ENCODE results near the gene EPHA10.
A peak's percentile ranks its signal among the peaks of the same experiment; 100 is the strongest.
"Not testable (repeated sequence)": the region's sequence is repeated elsewhere in the genome, so short reads cannot be mapped to it uniquely, and the experiment has no call there.

EPHA10 gene

GRCh38 chr1:37697090-37697489, 67.8 kb downstream of the EPHA10 start:
- peaks cover 9% of the 10 kb centered on the region for H3K36me3 ChIP-seq (ENCODE audit: control insufficient read depth, insufficient read depth, low read length)
- H3K9me3 ChIP-seq (ENCODE audit: control insufficient read depth, insufficient read depth, low read length) = no peaks in the 10 kb centered on the region

GRCh38 chr1:37692834-37693175, 72.1 kb downstream of the EPHA10 start:
- Histone ChIP-seq H3K27me3 (ENCODE audit: control insufficient read depth, insufficient read depth, low read length) (peaks cover 4% of the 10 kb centered on the region), H3K36me3 (ENCODE audit: control insufficient read depth, insufficient read depth, low read length) (no peaks in the 10 kb centered on the region), H3K4me1 (ENCODE audit: control insufficient read depth, insufficient read depth, low read length) (peaks cover 4% of the 10 kb centered on the region), H3K4me3 (ENCODE audit: low read depth, low read length) (peak overlapping the region; percentile 96), H3K9ac (ENCODE audit: low read depth, low read length) (peak overlapping the region; percentile 96), H3K9me3 (ENCODE audit: control insufficient read depth, insufficient read depth, low read length) (no peaks in the 10 kb centered on the region)

More at GRCh38 chr1:37697090-37697489, 67.8 kb downstream of the EPHA10 start:
- H3K27me3 ChIP-seq (ENCODE audit: control insufficient read depth, insufficient read depth, low read length) = no peaks in the 10 kb centered on the region
- H3K4me3 ChIP-seq (ENCODE audit: low read depth, low read length) = no peak overlapping the region
- H3K9ac ChIP-seq (ENCODE audit: low read depth, low read length) = no peak overlapping the region
- H3K4me1 ChIP-seq (ENCODE audit: control insufficient read depth, insufficient read depth, low read length) = no peaks in the 10 kb centered on the region

- no peaks in the 10 kb centered on the region for H3K36me3 ChIP-seq (ENCODE audit: control insufficient read depth, insufficient read depth, low read length)
- no peaks in the 10 kb centered on the region for H3K9me3 ChIP-seq (ENCODE audit: control insufficient read depth, insufficient read depth, low read length)
- peaks cover 4% of the 10 kb centered on the region for H3K27me3 ChIP-seq (ENCODE audit: control insufficient read depth, insufficient read depth, low read length)
- peak within 1 kb of the TSS; percentile 96 for H3K4me3 ChIP-seq (ENCODE audit: low read depth, low read length)
- peaks cover 4% of the 10 kb centered on the region for H3K4me1 ChIP-seq (ENCODE audit: control insufficient read depth, insufficient read depth, low read length)
- H3K9ac ChIP-seq (ENCODE audit: low read depth, low read length) = peak within 1 kb of the TSS; percentile 96
These were observed 72.7 kb downstream of the EPHA10 start, which contains the start of gene CDCA8 for GRCh38 chr1:37692078-37692833. CDCA8 (plus strand) TSS chr1:37692516; CDS start chr1:37692691, 175 bp downstream.

- Histone ChIP-seq H3K4me1 (ENCODE audit: control insufficient read depth, insufficient read depth, low read length) (peaks cover 4% of the 10 kb centered on the region), H3K4me3 (ENCODE audit: low read depth, low read length) (peak overlapping the region; percentile 93), H3K9me3 (ENCODE audit: control insufficient read depth, insufficient read depth, low read length) (no peaks in the 10 kb centered on the region), H3K36me3 (ENCODE audit: control insufficient read depth, insufficient read depth, low read length) (peaks cover under 1% of the 10 kb centered on the region), H3K9ac (ENCODE audit: low read depth, low read length) (peak overlapping the region; percentile 42), H3K27me3 (ENCODE audit: control insufficient read depth, insufficient read depth, low read length) (peaks cover 4% of the 10 kb centered on the region)
These were observed 73.3 kb downstream of the EPHA10 start for GRCh38 chr1:37691497-37692077.

- Histone ChIP-seq H3K36me3 (ENCODE audit: control insufficient read depth, insufficient read depth, low read length) (peaks cover 14% of the 10 kb centered on the region), H3K9me3 (ENCODE audit: control insufficient read depth, insufficient read depth, low read length) (no peaks in the 10 kb centered on the region), H3K9ac (ENCODE audit: low read depth, low read length) (no peak overlapping the region), H3K4me3 (ENCODE audit: low read depth, low read length) (peak overlapping the region; percentile 93), H3K4me1 (ENCODE audit: control insufficient read depth, insufficient read depth, low read length) (peaks cover 4% of the 10 kb centered on the region), H3K27me3 (ENCODE audit: control insufficient read depth, insufficient read depth, low read length) (peaks cover 4% of the 10 kb centered on the region)
These were observed 76.0 kb downstream of the EPHA10 start for GRCh38 chr1:37688926-37689325.

GRCh38 chr1:37687764-37688163, 77.2 kb downstream of the EPHA10 start:
- peaks cover 15% of the 10 kb centered on the region for H3K36me3 ChIP-seq (ENCODE audit: control insufficient read depth, insufficient read depth, low read length)
- not testable (repeated sequence) for H3K4me3 ChIP-seq (ENCODE audit: low read depth, low read length); H3K4me1 ChIP-seq (ENCODE audit: control insufficient read depth, insufficient read depth, low read length); H3K9me3 ChIP-seq (ENCODE audit: control insufficient read depth, insufficient read depth, low read length); H3K27me3 ChIP-seq (ENCODE audit: control insufficient read depth, insufficient read depth, low read length); H3K9ac ChIP-seq (ENCODE audit: low read depth, low read length)

GRCh38 chr1:37685722-37686121, 79.2 kb downstream of the EPHA10 start:
- Histone ChIP-seq H3K4me1 (ENCODE audit: control insufficient read depth, insufficient read depth, low read length) (no peaks in the 10 kb centered on the region), H3K36me3 (ENCODE audit: control insufficient read depth, insufficient read depth, low read length) (peaks cover 17% of the 10 kb centered on the region), H3K27me3 (ENCODE audit: control insufficient read depth, insufficient read depth, low read length) (no peaks in the 10 kb centered on the region), H3K9me3 (ENCODE audit: control insufficient read depth, insufficient read depth, low read length) (no peaks in the 10 kb centered on the region), H3K9ac (ENCODE audit: low read depth, low read length) (no peak overlapping the region), H3K4me3 (ENCODE audit: low read depth, low read length) (no peak overlapping the region)

- H3K27me3 ChIP-seq (ENCODE audit: control insufficient read depth, insufficient read depth, low read length); H3K9ac ChIP-seq (ENCODE audit: low read depth, low read length); H3K4me3 ChIP-seq (ENCODE audit: low read depth, low read length); H3K4me1 ChIP-seq (ENCODE audit: control insufficient read depth, insufficient read depth, low read length); H3K9me3 ChIP-seq (ENCODE audit: control insufficient read depth, insufficient read depth, low read length): not testable (repeated sequence)
- H3K36me3 ChIP-seq (ENCODE audit: control insufficient read depth, insufficient read depth, low read length) = peaks cover 17% of the 10 kb centered on the region
These were observed 80.7 kb downstream of the EPHA10 start for GRCh38 chr1:37684182-37684581.

- Histone ChIP-seq H3K4me3 (ENCODE audit: low read depth, low read length) (no peak overlapping the region), H3K9me3 (ENCODE audit: control insufficient read depth, insufficient read depth, low read length) (no peaks in the 10 kb centered on the region), H3K27me3 (ENCODE audit: control insufficient read depth, insufficient read depth, low read length) (no peaks in the 10 kb centered on the region), H3K9ac (ENCODE audit: low read depth, low read length) (no peak overlapping the region), H3K4me1 (ENCODE audit: control insufficient read depth, insufficient read depth, low read length) (no peaks in the 10 kb centered on the region), H3K36me3 (ENCODE audit: control insufficient read depth, insufficient read depth, low read length) (peaks cover 17% of the 10 kb centered on the region)
These were observed 82.5 kb downstream of the EPHA10 start for GRCh38 chr1:37682334-37682987.

GRCh38 chr1:37680933-37681332, 84.0 kb downstream of the EPHA10 start:
- H3K4me3 ChIP-seq (ENCODE audit: low read depth, low read length) = no peak overlapping the region
- no peak overlapping the region for H3K9ac ChIP-seq (ENCODE audit: low read depth, low read length)
- H3K9me3 ChIP-seq (ENCODE audit: control insufficient read depth, insufficient read depth, low read length) = no peaks in the 10 kb centered on the region
- H3K4me1 ChIP-seq (ENCODE audit: control insufficient read depth, insufficient read depth, low read length) = peaks cover 4% of the 10 kb centered on the region
- H3K27me3 ChIP-seq (ENCODE audit: control insufficient read depth, insufficient read depth, low read length) = no peaks in the 10 kb centered on the region
- H3K36me3 ChIP-seq (ENCODE audit: control insufficient read depth, insufficient read depth, low read length) = peaks cover 9% of the 10 kb centered on the region

- no peaks in the 10 kb centered on the region for H3K9me3 ChIP-seq (ENCODE audit: control insufficient read depth, insufficient read depth, low read length)
- H3K27me3 ChIP-seq (ENCODE audit: control insufficient read depth, insufficient read depth, low read length) = no peaks in the 10 kb centered on the region
- H3K4me1 ChIP-seq (ENCODE audit: control insufficient read depth, insufficient read depth, low read length) = peaks cover 4% of the 10 kb centered on the region
- peaks cover 2% of the 10 kb centered on the region for H3K36me3 ChIP-seq (ENCODE audit: control insufficient read depth, insufficient read depth, low read length)
- H3K9ac ChIP-seq (ENCODE audit: low read depth, low read length) = no peak overlapping the region
- H3K4me3 ChIP-seq (ENCODE audit: low read depth, low read length) = no peak overlapping the region
These were observed 87.1 kb downstream of the EPHA10 start for GRCh38 chr1:37677808-37678207.

GRCh38 chr1:37677143-37677439, 87.8 kb downstream of the EPHA10 start:
- peaks cover 4% of the 10 kb centered on the region for H3K4me1 ChIP-seq (ENCODE audit: control insufficient read depth, insufficient read depth, low read length)
- no peak overlapping the region for H3K9ac ChIP-seq (ENCODE audit: low read depth, low read length)
- H3K36me3 ChIP-seq (ENCODE audit: control insufficient read depth, insufficient read depth, low read length) = no peaks in the 10 kb centered on the region
- H3K9me3 ChIP-seq (ENCODE audit: control insufficient read depth, insufficient read depth, low read length) = no peaks in the 10 kb centered on the region
- H3K27me3 ChIP-seq (ENCODE audit: control insufficient read depth, insufficient read depth, low read length) = no peaks in the 10 kb centered on the region
- H3K4me3 ChIP-seq (ENCODE audit: low read depth, low read length) = no peak overlapping the region
